IMR-90 (cell line): ENCODE data around the gene CD99. TPM values are rescaled to one million over a fixed set of nuclear protein-coding genes. Genes with fewer than 3 reads are reported as not detected.

Experiments
- ATAC-seq: fragments of 200-7000 bp; cut with Tn5 transposase; 2 replicates; pipeline ENCODE4 v1.9.1; 2020; ENCODE audit warnings: low read depth, mild to moderate bottlenecking, moderate library complexity
- BruUV-seq: library from RNA; stranded (reverse); fragments of 400-500 nt; replicated peaks from 2 replicates; lab custom pipeline; 2021; lab: Mats Ljungman, UMichigan
- CTCF ChIA-PET: fragments of 300-600 bp; formaldehyde crosslinking; extraction: SDS; loops from one replicate; lab custom pipeline; 2021; ENCODE audit warnings: antibody characterized with exemption; lab: Yijun Ruan, JAX
- POLR2A ChIA-PET: fragments of 300-600 bp; sonication (Branson Sonifier 250); formaldehyde crosslinking; loops from one replicate; lab custom pipeline; 2022; ENCODE audit warnings: antibody characterized with exemption; ENCODE audit not compliant: unreplicated experiment; lab: Charles Lee
- DNase-seq: peaks from one replicate; pipeline ENCODE4 v3.0.0; 2013
- H2AFZ ChIP-seq: replicated peaks from 2 replicates; pipeline ENCODE3; 2013; ENCODE audit warnings: low read length, mild to moderate bottlenecking; ENCODE audit not compliant: poor library complexity
- H2AK5ac ChIP-seq: 2 replicates; pipeline ENCODE4 v1.6.1; 2013; ENCODE audit warnings: low read depth, low read length, inconsistent platforms
- H2AK9ac ChIP-seq: replicated peaks from 2 replicates; pipeline ENCODE3; 2013; ENCODE audit warnings: mild to moderate bottlenecking, low read depth, low read length, moderate library complexity; ENCODE audit not compliant: poor library complexity
- H2BK120ac ChIP-seq: 2 replicates; pipeline ENCODE4 v1.6.1; 2013; ENCODE audit warnings: low read depth, low read length, inconsistent platforms
- H2BK15ac ChIP-seq: 3 replicates; pipeline ENCODE4 v1.6.1; 2013; ENCODE audit warnings: low read depth, low read length, inconsistent platforms
- H2BK20ac ChIP-seq: 2 replicates; pipeline ENCODE4 v1.6.1; 2013; ENCODE audit warnings: low read depth, mild to moderate bottlenecking, inconsistent platforms, low read length, moderate library complexity
- H2BK5ac ChIP-seq: 2 replicates; pipeline ENCODE4 v1.6.1; 2013; ENCODE audit warnings: mild to moderate bottlenecking, low read depth, low read length, inconsistent platforms; ENCODE audit not compliant: poor library complexity, severe bottlenecking
- H3K14ac ChIP-seq: replicated peaks from 2 replicates; pipeline ENCODE4 v1.6.1; 2013; ENCODE audit warnings: low read depth, low read length, inconsistent platforms
- H3K18ac ChIP-seq: 2 replicates; pipeline ENCODE4 v1.6.1; 2013; ENCODE audit warnings: low read depth, low read length, control low read depth
- H3K23ac ChIP-seq: 2 replicates; pipeline ENCODE4 v1.6.1; 2013; ENCODE audit warnings: low read depth, low read length, inconsistent platforms
- H3K27ac ChIP-seq: 2 replicates; pipeline ENCODE4 v1.5.1; 2013; ENCODE audit warnings: mild to moderate bottlenecking, control low read depth, low read length; ENCODE audit not compliant: insufficient read depth
- H3K27me3 ChIP-seq: 2 replicates; pipeline ENCODE4 v1.6.1; 2013; ENCODE audit warnings: low read length; ENCODE audit not compliant: control insufficient read depth, insufficient read depth
- H3K36me3 ChIP-seq: 2 replicates; pipeline ENCODE4 v1.6.1; 2013; ENCODE audit warnings: low read length, mixed read lengths; ENCODE audit not compliant: control insufficient read depth, insufficient read depth
- H3K4ac ChIP-seq: 2 replicates; pipeline ENCODE4 v1.6.1; 2013; ENCODE audit warnings: low read depth, low read length, inconsistent platforms
- H3K4me1 ChIP-seq: 2 replicates; pipeline ENCODE4 v1.6.1; 2013; ENCODE audit warnings: low read length, mixed read lengths; ENCODE audit not compliant: control insufficient read depth, insufficient read depth
- H3K4me2 ChIP-seq: 2 replicates; pipeline ENCODE4 v1.6.1; 2013; ENCODE audit warnings: low read depth, mild to moderate bottlenecking, control low read depth, low read length, moderate library complexity
- H3K4me3 ChIP-seq: 2 replicates; pipeline ENCODE4 v1.5.1; 2013; ENCODE audit warnings: low read depth, mild to moderate bottlenecking, control low read depth, low read length, moderate library complexity; ENCODE audit not compliant: insufficient read depth
- H3K56ac ChIP-seq: 2 replicates; pipeline ENCODE4 v1.6.1; 2013; ENCODE audit warnings: low read length, inconsistent platforms; ENCODE audit not compliant: insufficient read depth; ENCODE audit errors: extremely low read depth
- H3K79me1 ChIP-seq, 2 experiments: 2 replicates each; pipeline ENCODE4 v1.6.1; 2013; ENCODE audit warnings: low read length in 2 of 2, inconsistent platforms in 1 of 2, low read depth in 1 of 2
- H3K9ac ChIP-seq: 2 replicates; pipeline ENCODE4 v1.6.1; 2013; ENCODE audit warnings: low read depth, low read length, control low read depth
- H3K9me1 ChIP-seq: 2 replicates; pipeline ENCODE4 v1.6.1; 2013; ENCODE audit warnings: low read length, inconsistent platforms; ENCODE audit not compliant: insufficient read depth
- H3K9me3 ChIP-seq: 2 replicates; pipeline ENCODE4 v1.6.1; 2013; ENCODE audit warnings: low read length; ENCODE audit not compliant: control insufficient read depth, insufficient read depth
- H4K20me1 ChIP-seq: 2 replicates; pipeline ENCODE4 v1.6.1; 2013; ENCODE audit warnings: low read length, inconsistent platforms; ENCODE audit not compliant: insufficient read depth
- H4K5ac ChIP-seq: 2 replicates; pipeline ENCODE4 v1.6.1; 2013; ENCODE audit warnings: mild to moderate bottlenecking, low read depth, low read length, control low read depth
- H4K8ac ChIP-seq, 2 experiments: 2 replicates each; pipeline ENCODE4 v1.6.1; 2013; ENCODE audit warnings: low read depth in 2 of 2, low read length in 2 of 2, control low read depth in 1 of 2, inconsistent platforms in 1 of 2
- H4K91ac ChIP-seq: 2 replicates; pipeline ENCODE4 v1.6.1; 2013; ENCODE audit warnings: low read depth, low read length, inconsistent platforms; ENCODE audit not compliant: insufficient read depth
- BHLHE40 ChIP-seq: fragments of 150-350 bp; IDR thresholded peaks from 2 replicates; pipeline ENCODE4 v1.6.1; 2016; ENCODE audit warnings: mild to moderate bottlenecking, low read depth, low read length
- CEBPB ChIP-seq: IDR thresholded peaks from 2 replicates; pipeline ENCODE4 v1.6.1; 2012; ENCODE audit warnings: low read depth, low read length, improper control_type of control experiment
- CHD1 ChIP-seq: IDR thresholded peaks from 2 replicates; pipeline ENCODE4 v1.6.1; 2012; ENCODE audit warnings: low read depth, low read length, improper control_type of control experiment
- ELK1 ChIP-seq: fragments of 150-350 bp; IDR thresholded peaks from 2 replicates; pipeline ENCODE4 v1.6.1; 2016; ENCODE audit warnings: low read depth, mild to moderate bottlenecking, low read length, moderate library complexity, borderline replicate concordance
- FOS ChIP-seq: fragments of 150-350 bp; IDR thresholded peaks from 2 replicates; pipeline ENCODE4 v1.6.1; 2016; ENCODE audit warnings: low read depth, low read length
- MAZ ChIP-seq: IDR thresholded peaks from 2 replicates; pipeline ENCODE4 v1.6.1; 2012; ENCODE audit warnings: low read depth, mild to moderate bottlenecking, low read length, improper control_type of control experiment, moderate library complexity, borderline replicate concordance
- MXI1 ChIP-seq: IDR thresholded peaks from 2 replicates; pipeline ENCODE4 v1.6.1; 2012; ENCODE audit warnings: low read depth, mild to moderate bottlenecking, low read length, moderate library complexity, borderline replicate concordance
- NFE2L2 ChIP-seq: fragments of 150-350 bp; IDR thresholded peaks from 2 replicates; pipeline ENCODE4 v1.6.1; 2016; ENCODE audit warnings: low read depth, mild to moderate bottlenecking, low read length
- POLR2A ChIP-seq: IDR thresholded peaks from 2 replicates; pipeline ENCODE4 v1.6.1; 2012; ENCODE audit warnings: mild to moderate bottlenecking, low read depth, low read length
- RAD21 ChIP-seq: IDR thresholded peaks from 2 replicates; pipeline ENCODE4 v1.6.1; 2012; ENCODE audit warnings: low read length, improper control_type of control experiment
- RCOR1 ChIP-seq: IDR thresholded peaks from 2 replicates; pipeline ENCODE4 v1.6.1; 2012; ENCODE audit warnings: mild to moderate bottlenecking, low read length, improper control_type of control experiment; ENCODE audit not compliant: insufficient replicate concordance
- RFX5 ChIP-seq: IDR thresholded peaks from 2 replicates; pipeline ENCODE4 v1.8.0; 2012; ENCODE audit warnings: low read depth, mild to moderate bottlenecking, low read length, moderate library complexity
- SMC3 ChIP-seq: fragments of 150-350 bp; IDR thresholded peaks from 2 replicates; pipeline ENCODE4 v1.6.1; 2016; ENCODE audit warnings: low read depth, mild to moderate bottlenecking, antibody characterized with exemption, low read length, moderate library complexity
- WGBS, 2 experiments: methylation state at CpG; one replicate each; pipeline versions ENCODE4 v1.1.5 to v1.1.7; 2013; ENCODE audit warnings: missing lambda C conversion rate in 2 of 2; ENCODE audit not compliant: insufficient read length in 1 of 2; ENCODE audit errors: extremely low coverage in 2 of 2; 5-methylcytosine and 5-hydroxymethylcytosine counted together
- dilution Hi-C: fragments of 300-500 bp; cut with HindIII; formaldehyde crosslinking; loops from one replicate; pipeline ENCODE4 v1.14.3; 2018; ENCODE audit warnings: low sequenced_read_pairs; ENCODE audit not compliant: unreplicated experiment
- in situ Hi-C: fragments of 300-500 bp; cut with MboI; formaldehyde crosslinking; loops from 3 replicates; pipeline ENCODE4 v1.14.3; 2019; ENCODE audit warnings: low sequenced_read_pairs, inconsistent platforms, mixed read lengths
- intact Hi-C: fragments of 100-400 bp; cut with micrococcal nuclease; formaldehyde crosslinking; loops from 2 replicates; pipeline ENCODE4 v1.10.0; 2022
- polyA plus RNA-seq, 3 experiments: library from polyadenylated mRNA; depleted of rRNA; stranded (reverse); fragments of >200 nt; gene quantifications; 2 replicates each; pipeline ENCODE4 v1.2.3, GENCODE V29; 2012; ENCODE audit warnings: low replicate concordance in 1 of 3
- total RNA-seq: library from RNA; depleted of rRNA; stranded (reverse); fragments of >200 nt; gene quantifications from 2 replicates; pipeline ENCODE4 v1.2.3, GENCODE V29; 2012
- TF ChIP-seq, protein P1 (sequence below): fragments of 150-350 bp; IDR thresholded peaks from 2 replicates; pipeline ENCODE4 v1.6.1; 2017; ENCODE audit warnings: mild to moderate bottlenecking, antibody characterized with exemption, low read length, low read depth

The CD99 gene
- total and polyA plus RNA-seq, 2 of the 4 experiments (the other 2 are of a cell fraction): 102 to 369 TPM

GRCh38 chrX:2723286-2723879 lies 32.3 kb downstream of the CD99 start:
- CTCF ChIA-PET: no interaction called here
- H2AK5ac ChIP-seq: no peak overlapping the region
- no peak overlapping the region for H3K4me2 ChIP-seq
- WGBS, 2 experiments: 88% methylated on average over 4 of the region's 20 CpGs; no CpG with 5 or more reads in 1 of the 2 experiments
- H3K79me1 ChIP-seq: peaks cover 2 to 16% of the 10 kb centered on the region in 2 experiments; a peak in 3 of 4 replicates
- no peak overlapping the region for H3K27ac ChIP-seq
- no peak overlapping the region for H4K91ac ChIP-seq
- H3K4ac ChIP-seq: no peak overlapping the region
- no peaks in the 10 kb centered on the region for H3K4me1 ChIP-seq
- DNase-seq: no peak
- no peak for TF ChIP-seq RCOR1
- TF ChIP-seq BHLHE40: no peak
- TF ChIP-seq MAZ: no peak
- TF ChIP-seq ELK1: no peak
- no peak for TF ChIP-seq CEBPB
- TF ChIP-seq CHD1: no peak
- no peak for TF ChIP-seq MXI1
- TF ChIP-seq RAD21: no peak
- TF ChIP-seq POLR2A: no peak
- no peak for TF ChIP-seq RFX5
- TF ChIP-seq, protein P1, sequence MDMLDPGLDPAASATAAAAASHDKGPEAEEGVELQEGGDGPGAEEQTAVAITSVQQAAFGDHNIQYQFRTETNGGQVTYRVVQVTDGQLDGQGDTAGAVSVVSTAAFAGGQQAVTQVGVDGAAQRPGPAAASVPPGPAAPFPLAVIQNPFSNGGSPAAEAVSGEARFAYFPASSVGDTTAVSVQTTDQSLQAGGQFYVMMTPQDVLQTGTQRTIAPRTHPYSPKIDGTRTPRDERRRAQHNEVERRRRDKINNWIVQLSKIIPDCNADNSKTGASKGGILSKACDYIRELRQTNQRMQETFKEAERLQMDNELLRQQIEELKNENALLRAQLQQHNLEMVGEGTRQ: no peak
- TF ChIP-seq FOS: no peak
- TF ChIP-seq SMC3: no peak
- TF ChIP-seq NFE2L2: no peak
- H4K20me1 ChIP-seq: no peaks in the 10 kb centered on the region
- intact Hi-C loops (no loop called here), dilution Hi-C loops (no loop called here), in situ Hi-C loops (no loop called here)
- H3K18ac ChIP-seq: no peak overlapping the region
- BruUV-seq: no TSS peak
- no peak overlapping the region for H3K56ac ChIP-seq
- no peaks in the 10 kb centered on the region for H3K27me3 ChIP-seq
- H3K36me3 ChIP-seq: peaks cover 56% of the 10 kb centered on the region
- H3K23ac ChIP-seq: no peak overlapping the region
- H2BK120ac ChIP-seq: no peak overlapping the region
- H3K9me3 ChIP-seq: no peaks in the 10 kb centered on the region
- no peak overlapping the region for H2AK9ac ChIP-seq
- no peak for ATAC-seq
- H3K9me1 ChIP-seq: no peaks in the 10 kb centered on the region; the same call in 1 of the 2 replicates
- H3K14ac ChIP-seq: no peak overlapping the region
- no peak overlapping the region for H4K8ac ChIP-seq
- H2BK5ac ChIP-seq: no peak overlapping the region
- H2AFZ ChIP-seq: no peak overlapping the region
- no peak overlapping the region for H2BK15ac ChIP-seq
- H2BK20ac ChIP-seq: no peak overlapping the region
- POLR2A ChIA-PET: no interaction called here
- no peak overlapping the region for H3K4me3 ChIP-seq
- no peak overlapping the region for H3K9ac ChIP-seq
- H4K5ac ChIP-seq: no peak overlapping the region
